ENCODE measurements around the gene BIRC2.

DNA sequence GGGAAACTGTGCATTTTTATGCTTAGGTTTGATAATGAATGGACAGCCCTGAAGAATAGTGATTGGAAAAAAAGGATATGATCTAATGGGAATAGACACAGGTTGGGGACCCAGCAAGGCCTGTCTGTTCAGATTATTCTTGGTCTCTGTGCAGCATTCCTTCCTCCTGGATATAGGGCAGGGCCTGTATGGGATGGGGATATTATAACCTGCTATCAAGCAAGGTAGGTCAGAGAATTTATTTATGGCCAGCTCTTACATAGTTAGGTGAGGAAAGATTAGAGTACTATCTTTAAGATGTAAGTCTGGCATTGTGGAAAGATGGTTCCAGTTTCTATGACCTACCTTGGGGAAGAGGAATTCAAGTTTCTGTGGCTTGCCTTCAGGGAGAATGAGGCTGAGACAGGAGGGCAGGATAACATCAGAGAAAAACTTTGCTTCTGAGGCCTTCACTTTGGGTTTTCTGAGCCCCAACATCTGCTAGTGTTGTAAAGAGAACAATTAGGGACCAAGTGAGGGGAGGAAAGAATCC is 8.5 kb upstream of the BIRC2 start:
- no peak for TF ChIP-seq EZH2 (IDR thresholded peaks at IDR 0.05; ENCODE audit: low read length)
- TF ChIP-seq, protein P1, sequence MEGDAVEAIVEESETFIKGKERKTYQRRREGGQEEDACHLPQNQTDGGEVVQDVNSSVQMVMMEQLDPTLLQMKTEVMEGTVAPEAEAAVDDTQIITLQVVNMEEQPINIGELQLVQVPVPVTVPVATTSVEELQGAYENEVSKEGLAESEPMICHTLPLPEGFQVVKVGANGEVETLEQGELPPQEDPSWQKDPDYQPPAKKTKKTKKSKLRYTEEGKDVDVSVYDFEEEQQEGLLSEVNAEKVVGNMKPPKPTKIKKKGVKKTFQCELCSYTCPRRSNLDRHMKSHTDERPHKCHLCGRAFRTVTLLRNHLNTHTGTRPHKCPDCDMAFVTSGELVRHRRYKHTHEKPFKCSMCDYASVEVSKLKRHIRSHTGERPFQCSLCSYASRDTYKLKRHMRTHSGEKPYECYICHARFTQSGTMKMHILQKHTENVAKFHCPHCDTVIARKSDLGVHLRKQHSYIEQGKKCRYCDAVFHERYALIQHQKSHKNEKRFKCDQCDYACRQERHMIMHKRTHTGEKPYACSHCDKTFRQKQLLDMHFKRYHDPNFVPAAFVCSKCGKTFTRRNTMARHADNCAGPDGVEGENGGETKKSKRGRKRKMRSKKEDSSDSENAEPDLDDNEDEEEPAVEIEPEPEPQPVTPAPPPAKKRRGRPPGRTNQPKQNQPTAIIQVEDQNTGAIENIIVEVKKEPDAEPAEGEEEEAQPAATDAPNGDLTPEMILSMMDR (optimal IDR thresholded peaks at IDR 0.05 in 1 of 3, IDR thresholded peaks at IDR 0.05 in 1 of 3, conservative IDR thresholded peaks at IDR 0.05 in 1 of 3; ENCODE audit: extremely low read depth in 1 of 3, insufficient read depth in 2 of 3, low read length in 3 of 3): no peak
